Mesendoderm (in vitro differentiated cells): ENCODE results near the gene TM4SF18. TPM values are rescaled to one million over a fixed set of nuclear protein-coding genes. Genes with fewer than 3 reads are reported as not detected.
"Not testable (repeated sequence)": the region's sequence is repeated elsewhere in the genome, so short reads cannot be mapped to it uniquely, and the experiment has no call there.

Experiments
- DNase-seq: peaks from one replicate; pipeline ENCODE4 v3.0.0; 2013
- H2AK5ac ChIP-seq: 2 replicates; pipeline ENCODE4 v1.6.1; 2013; ENCODE audit warnings: low read length, inconsistent platforms
- H2BK120ac ChIP-seq: 2 replicates; pipeline ENCODE4 v1.6.1; 2013; ENCODE audit warnings: low read depth, mild to moderate bottlenecking, low read length, moderate library complexity, mixed read lengths
- H2BK15ac ChIP-seq: replicated peaks from 2 replicates; pipeline ENCODE4 v1.6.1; 2013; ENCODE audit warnings: low read depth, mild to moderate bottlenecking, moderate library complexity
- H2BK5ac ChIP-seq: 2 replicates; pipeline ENCODE4 v1.6.1; 2013; ENCODE audit warnings: low read length, inconsistent platforms
- H3K18ac ChIP-seq: 2 replicates; pipeline ENCODE4 v1.6.1; 2013; ENCODE audit warnings: mild to moderate bottlenecking, low read length, mixed read lengths
- H3K23ac ChIP-seq: one replicate; pipeline ENCODE4 v1.6.1; 2013; ENCODE audit warnings: low read length
- H3K27ac ChIP-seq: 2 replicates; pipeline ENCODE4 v1.5.1; 2013; ENCODE audit warnings: low read depth, mild to moderate bottlenecking, inconsistent platforms, low read length, moderate library complexity
- H3K27me3 ChIP-seq: 2 replicates; pipeline ENCODE4 v1.6.1; 2013; ENCODE audit warnings: low read length, control low read depth, mild to moderate bottlenecking, inconsistent platforms; ENCODE audit not compliant: insufficient read depth, poor library complexity
- H3K36me3 ChIP-seq: 2 replicates; pipeline ENCODE4 v1.6.1; 2013; ENCODE audit warnings: low read length, inconsistent platforms; ENCODE audit not compliant: control insufficient read depth, insufficient read depth
- H3K4ac ChIP-seq: one replicate; pipeline ENCODE4 v1.6.1; 2013; ENCODE audit warnings: low read depth, mild to moderate bottlenecking, low read length, moderate library complexity
- H3K4me1 ChIP-seq: 2 replicates; pipeline ENCODE4 v1.6.1; 2013; ENCODE audit warnings: low read depth, low read length, inconsistent platforms; ENCODE audit not compliant: control insufficient read depth
- H3K4me2 ChIP-seq: 2 replicates; pipeline ENCODE4 v1.6.1; 2013; ENCODE audit warnings: low read length
- H3K4me3 ChIP-seq: 2 replicates; pipeline ENCODE4 v1.5.1; 2013; ENCODE audit warnings: mild to moderate bottlenecking, low read length
- H3K56ac ChIP-seq: one replicate; pipeline ENCODE4 v1.6.1; 2013; ENCODE audit warnings: low read length
- H3K79me1 ChIP-seq: 2 replicates; pipeline ENCODE4 v1.6.1; 2013; ENCODE audit warnings: low read length, inconsistent platforms
- H3K79me2 ChIP-seq: 2 replicates; pipeline ENCODE4 v1.6.1; 2013; ENCODE audit warnings: mild to moderate bottlenecking, low read length; ENCODE audit not compliant: control insufficient read depth, insufficient read depth
- H3K9ac ChIP-seq: 2 replicates; pipeline ENCODE4 v1.6.1; 2013; ENCODE audit warnings: low read length, inconsistent platforms
- H4K5ac ChIP-seq: one replicate; pipeline ENCODE4 v1.6.1; 2013; ENCODE audit warnings: low read length
- H4K8ac ChIP-seq: one replicate; pipeline ENCODE4 v1.6.1; 2013; ENCODE audit warnings: low read depth, mild to moderate bottlenecking, control low read depth, low read length, moderate library complexity
- WGBS: extraction: QIAGEN DNeasy Blood & Tissue Kit; methylation state at CpG from one replicate; pipeline ENCODE4 v1.1.7; 2013; ENCODE audit warnings: low lambda C conversion rate, missing lambda C conversion rate; ENCODE audit not compliant: insufficient coverage; ENCODE audit errors: extremely low coverage; 5-methylcytosine and 5-hydroxymethylcytosine counted together
- polyA plus RNA-seq, 2 experiments: library from polyadenylated mRNA; stranded (reverse); fragments of 200-250 nt; gene quantifications; one replicate each; pipeline ENCODE4 v1.2.3, GENCODE V29; 2013

TM4SF18 gene
- 1.3 TPM for polyA plus RNA-seq (2013, experiment 1 of 2)
- polyA plus RNA-seq (2013, experiment 2 of 2): 1.3 TPM

- H3K79me2 ChIP-seq: no peaks in the 10 kb centered on the region
- no peak within 1 kb of the TSS for H3K4me2 ChIP-seq
- no peaks in the 10 kb centered on the region for H3K79me1 ChIP-seq
- H4K5ac ChIP-seq: no peak within 1 kb of the TSS
- no peak within 1 kb of the TSS for H3K4ac ChIP-seq
- no peak within 1 kb of the TSS for H2AK5ac ChIP-seq
- H3K27me3 ChIP-seq: no peaks in the 10 kb centered on the region
- H3K23ac ChIP-seq: no peak within 1 kb of the TSS
- peak within 1 kb of the TSS; percentile 78 for H2BK15ac ChIP-seq
- DNase-seq: peak; percentile 16
- H3K4me1 ChIP-seq: peaks cover 9% of the 10 kb centered on the region
- no peak within 1 kb of the TSS for H3K9ac ChIP-seq
- no peaks in the 10 kb centered on the region for H3K36me3 ChIP-seq
- H4K8ac ChIP-seq: no peak within 1 kb of the TSS
- no CpG with 5 or more reads among the region's 11 CpGs for WGBS
- H2BK5ac ChIP-seq: no peak within 1 kb of the TSS
- peak within 1 kb of the TSS; percentile 18 for H3K56ac ChIP-seq
- H3K18ac ChIP-seq: peak within 1 kb of the TSS; percentile 68
- peak within 1 kb of the TSS; percentile 45 for H2BK120ac ChIP-seq
- H3K4me3 ChIP-seq: no peak within 1 kb of the TSS
- no peak within 1 kb of the TSS for H3K27ac ChIP-seq
These were observed at the start of gene TM4SF18 for GRCh38 chr3:149333176-149333859. Gene TM4SF18, minus strand, starts transcription at chr3:149333636. Its CDS starts 254 bp downstream, at chr3:149333382.

GRCh38 chr3:149382518-149382917 lies 49.1 kb upstream of the TM4SF18 start:
- Histone ChIP-seq H3K56ac (no peak overlapping the region), H3K4me1 (no peaks in the 10 kb centered on the region), H3K9ac (no peak overlapping the region), H3K27me3 (no peaks in the 10 kb centered on the region), H2BK120ac (no peak overlapping the region), H3K27ac (no peak overlapping the region), H4K8ac (no peak overlapping the region), H3K79me1 (no peaks in the 10 kb centered on the region), H2BK15ac (no peak overlapping the region), H3K36me3 (no peaks in the 10 kb centered on the region), H3K4me3 (no peak overlapping the region), H3K4ac (no peak overlapping the region), H3K79me2 (no peaks in the 10 kb centered on the region), H3K4me2 (no peak overlapping the region), H2BK5ac (no peak overlapping the region), H2AK5ac (no peak overlapping the region), H3K18ac (no peak overlapping the region), H4K5ac (no peak overlapping the region), H3K23ac (no peak overlapping the region)
- DNase-seq: no peak
- WGBS: no CpG with 5 or more reads among the region's 6 CpGs

GRCh38 chr3:149382101-149382467 lies 48.6 kb upstream of the TM4SF18 start:
- Histone ChIP-seq H3K79me1 (no peaks in the 10 kb centered on the region), H3K4me2 (no peak overlapping the region), H3K79me2 (no peaks in the 10 kb centered on the region), H2BK5ac (no peak overlapping the region), H3K9ac (no peak overlapping the region), H4K8ac (no peak overlapping the region), H3K18ac (no peak overlapping the region), H3K23ac (no peak overlapping the region), H3K4me3 (no peak overlapping the region), H3K56ac (no peak overlapping the region), H4K5ac (no peak overlapping the region), H3K4me1 (no peaks in the 10 kb centered on the region), H3K4ac (no peak overlapping the region), H3K27ac (no peak overlapping the region), H2AK5ac (no peak overlapping the region), H3K27me3 (no peaks in the 10 kb centered on the region), H2BK120ac (no peak overlapping the region), H3K36me3 (no peaks in the 10 kb centered on the region), H2BK15ac (no peak overlapping the region)
- no CpG with 5 or more reads among the region's 4 CpGs for WGBS
- no peak for DNase-seq

GRCh38 chr3:149381173-149382100 lies 48.0 kb upstream of the TM4SF18 start:
- no peak overlapping the region for H4K8ac ChIP-seq
- no peaks in the 10 kb centered on the region for H3K4me1 ChIP-seq
- no peak overlapping the region for H2BK5ac ChIP-seq
- no peak overlapping the region for H3K9ac ChIP-seq
- no peak for DNase-seq
- no peak overlapping the region for H3K4ac ChIP-seq
- no peaks in the 10 kb centered on the region for H3K36me3 ChIP-seq
- H3K27ac ChIP-seq: no peak overlapping the region
- no peak overlapping the region for H3K23ac ChIP-seq
- no peak overlapping the region for H3K18ac ChIP-seq
- H3K4me2 ChIP-seq: no peak overlapping the region
- H3K79me2 ChIP-seq: no peaks in the 10 kb centered on the region
- no peak overlapping the region for H2BK120ac ChIP-seq
- H2AK5ac ChIP-seq: no peak overlapping the region
- H3K56ac ChIP-seq: no peak overlapping the region
- H3K79me1 ChIP-seq: no peaks in the 10 kb centered on the region
- H3K27me3 ChIP-seq: no peaks in the 10 kb centered on the region
- no peak overlapping the region for H3K4me3 ChIP-seq
- no CpG with 5 or more reads among the region's 6 CpGs for WGBS
- H2BK15ac ChIP-seq: no peak overlapping the region
- no peak overlapping the region for H4K5ac ChIP-seq

- H3K4me3 ChIP-seq, DNase-seq, H3K36me3 ChIP-seq, H3K79me1 ChIP-seq, H4K8ac ChIP-seq, H2BK5ac ChIP-seq, H3K23ac ChIP-seq, H3K27me3 ChIP-seq, H3K79me2 ChIP-seq, H3K27ac ChIP-seq, H3K4me2 ChIP-seq, H3K4me1 ChIP-seq, H2BK120ac ChIP-seq, H2BK15ac ChIP-seq, H3K56ac ChIP-seq, H3K9ac ChIP-seq, H4K5ac ChIP-seq, H3K4ac ChIP-seq, H2AK5ac ChIP-seq, H3K18ac ChIP-seq: not testable (repeated sequence)
- WGBS: no CpG with 5 or more reads among the region's 32 CpGs
These were observed 46.8 kb upstream of the TM4SF18 start for GRCh38 chr3:149380220-149380619.
